ENCODE measurements around the gene SUSD1. TPM values are rescaled to one million over a fixed set of nuclear protein-coding genes. Genes with fewer than 3 reads are reported as not detected.

The SUSD1 gene
- total RNA-seq, 3 donors from 2014 or later: 18.8 to 43.8 (median 19.5) TPM

DNA sequence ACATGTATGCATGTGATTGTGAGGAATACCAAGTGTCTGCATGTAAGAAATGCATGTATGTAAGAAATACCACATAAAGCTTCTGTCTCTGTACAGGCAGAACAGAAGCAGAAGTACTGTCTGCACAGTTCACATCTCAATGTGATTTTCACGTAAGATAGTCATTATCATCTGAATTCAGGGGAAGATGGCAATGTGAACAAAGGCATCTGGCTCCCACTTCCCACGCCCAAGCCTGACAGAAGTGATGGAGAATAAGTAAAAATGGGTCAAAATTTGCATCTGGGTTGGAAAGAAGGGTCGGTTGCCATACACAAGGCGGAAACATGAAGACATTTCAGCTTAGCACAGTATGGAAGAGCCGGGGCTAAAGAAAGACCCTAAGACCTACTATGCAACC is 71.7 kb downstream of the SUSD1 start:
- H3K4me3 ChIP-seq: no peak overlapping the region
- intact Hi-C loops (cut with DNase I, micrococcal nuclease): no loop called here
- no peaks in the 10 kb centered on the region for H3K36me3 ChIP-seq (ENCODE audit: low read depth)
- TF ChIP-seq, protein P1, sequence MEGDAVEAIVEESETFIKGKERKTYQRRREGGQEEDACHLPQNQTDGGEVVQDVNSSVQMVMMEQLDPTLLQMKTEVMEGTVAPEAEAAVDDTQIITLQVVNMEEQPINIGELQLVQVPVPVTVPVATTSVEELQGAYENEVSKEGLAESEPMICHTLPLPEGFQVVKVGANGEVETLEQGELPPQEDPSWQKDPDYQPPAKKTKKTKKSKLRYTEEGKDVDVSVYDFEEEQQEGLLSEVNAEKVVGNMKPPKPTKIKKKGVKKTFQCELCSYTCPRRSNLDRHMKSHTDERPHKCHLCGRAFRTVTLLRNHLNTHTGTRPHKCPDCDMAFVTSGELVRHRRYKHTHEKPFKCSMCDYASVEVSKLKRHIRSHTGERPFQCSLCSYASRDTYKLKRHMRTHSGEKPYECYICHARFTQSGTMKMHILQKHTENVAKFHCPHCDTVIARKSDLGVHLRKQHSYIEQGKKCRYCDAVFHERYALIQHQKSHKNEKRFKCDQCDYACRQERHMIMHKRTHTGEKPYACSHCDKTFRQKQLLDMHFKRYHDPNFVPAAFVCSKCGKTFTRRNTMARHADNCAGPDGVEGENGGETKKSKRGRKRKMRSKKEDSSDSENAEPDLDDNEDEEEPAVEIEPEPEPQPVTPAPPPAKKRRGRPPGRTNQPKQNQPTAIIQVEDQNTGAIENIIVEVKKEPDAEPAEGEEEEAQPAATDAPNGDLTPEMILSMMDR (IDR thresholded peaks at IDR 0.05): no peak
- peaks cover 3% of the 10 kb centered on the region for H3K4me1 ChIP-seq (ENCODE audit: low read depth)
- no peak for ATAC-seq
- H3K9me3 ChIP-seq: no peaks in the 10 kb centered on the region
- DNase-seq: no peak

DNA sequence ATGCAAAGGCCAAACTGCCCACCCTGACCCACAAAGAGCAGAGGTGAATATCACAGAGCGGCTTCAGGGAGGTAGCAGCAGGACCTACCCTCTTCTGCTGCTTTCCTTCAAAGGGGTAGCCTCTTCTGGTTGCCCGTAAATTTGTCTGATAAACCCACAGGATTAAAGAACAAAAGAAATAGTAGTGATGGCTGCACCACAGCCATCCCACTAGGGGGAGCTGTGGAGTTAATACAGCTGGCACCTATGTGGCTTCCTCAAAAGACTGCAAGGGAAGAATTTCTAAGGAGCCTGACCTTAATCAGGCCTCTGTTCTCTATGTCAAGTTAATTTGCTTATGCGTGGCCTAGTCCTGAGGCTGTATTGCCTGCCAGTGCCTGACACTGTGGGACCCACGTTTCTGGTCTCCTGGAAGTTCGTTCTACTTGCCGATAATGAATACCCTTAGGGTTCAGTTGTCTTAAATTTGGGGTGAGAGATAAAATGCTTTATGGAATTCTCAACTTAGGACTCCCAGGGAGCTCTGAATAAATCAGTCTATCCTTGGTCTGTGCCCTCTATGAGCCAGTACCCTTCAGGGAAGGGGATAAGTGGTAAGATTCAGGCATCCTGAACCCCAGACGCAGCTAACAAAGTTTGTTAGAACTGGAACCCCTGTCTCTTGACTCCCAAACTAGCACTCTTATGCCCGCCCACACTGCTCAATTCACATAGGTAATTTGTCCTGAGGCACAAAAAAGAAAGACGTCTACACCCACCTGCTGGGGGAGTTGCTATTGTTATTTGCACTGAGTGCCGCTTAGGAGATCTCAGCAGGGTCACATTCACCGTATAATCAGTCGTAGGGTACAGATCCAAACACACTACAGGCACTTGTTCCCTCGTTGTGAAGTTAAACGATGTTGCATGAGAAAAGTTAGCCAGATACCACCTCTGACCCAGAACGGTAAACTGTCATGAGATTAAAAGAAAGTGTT is 77.1 kb downstream of the SUSD1 start:
- ATAC-seq: peak; percentile 91
- TF ChIP-seq, protein P1 (IDR thresholded peaks at IDR 0.05): peak; percentile 82
- peaks cover 5% of the 10 kb centered on the region for H3K4me1 ChIP-seq (ENCODE audit: low read depth)
- H3K36me3 ChIP-seq (ENCODE audit: low read depth): no peaks in the 10 kb centered on the region
- no peaks in the 10 kb centered on the region for H3K9me3 ChIP-seq
- DNase-seq: peak in 2 of 3 donors; percentile 54 to 78
- intact Hi-C loops (cut with DNase I, micrococcal nuclease): loop anchor here in 1 of 2 donors (10.0 kb wide), 1 partner anchor 257 kb away; no protein-coding TSS in a partner anchor
- H3K4me3 ChIP-seq: no peak overlapping the region

DNA sequence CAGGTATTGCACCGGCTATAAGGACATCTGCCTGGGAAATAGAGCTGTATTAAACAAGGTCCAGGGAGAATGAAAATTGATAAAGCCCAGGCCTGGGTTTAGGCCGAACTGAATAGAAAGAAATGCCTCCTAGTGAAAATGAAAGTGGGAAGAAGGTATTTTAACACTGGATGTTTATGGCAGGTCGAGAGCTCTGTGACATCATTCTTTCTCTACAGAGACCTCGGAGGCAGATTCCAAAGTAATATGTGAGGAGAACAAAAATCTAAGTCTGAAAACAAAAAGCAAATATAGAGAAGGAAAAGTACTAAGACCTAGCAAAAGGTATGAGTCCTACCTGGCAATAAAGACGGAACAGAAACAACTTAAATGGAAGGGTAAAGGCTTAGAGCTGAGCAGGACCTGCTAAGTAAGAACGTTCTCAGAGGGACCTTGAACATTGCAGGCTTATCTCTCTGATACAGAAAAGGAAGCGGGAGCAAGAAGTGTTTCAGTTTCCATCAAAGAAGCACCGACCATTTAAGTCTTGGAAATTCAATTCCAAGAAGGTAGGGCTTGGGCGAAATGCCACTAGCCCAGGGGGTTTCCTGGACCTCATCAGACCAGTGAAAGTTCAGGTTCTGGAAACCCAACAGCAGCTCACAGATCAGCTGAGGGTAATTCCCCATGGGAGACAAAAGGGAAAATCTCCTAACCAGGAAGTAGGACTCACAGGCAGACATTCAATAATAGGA is 80.0 kb downstream of the SUSD1 start:
- Histone ChIP-seq H3K4me3 (no peak overlapping the region), H3K9me3 (no peaks in the 10 kb centered on the region), H3K36me3 (ENCODE audit: low read depth) (no peaks in the 10 kb centered on the region), H3K4me1 (ENCODE audit: low read depth) (peaks cover 5% of the 10 kb centered on the region)
- TF ChIP-seq, protein P1 (IDR thresholded peaks at IDR 0.05): no peak
- no peak for DNase-seq
- ATAC-seq: peak; percentile 59
- intact Hi-C loops (cut with DNase I, micrococcal nuclease): loop anchor here (5.0 to 10.0 kb wide), 2 partner anchors 260 to 267 kb away; no protein-coding TSS in a partner anchor

DNA sequence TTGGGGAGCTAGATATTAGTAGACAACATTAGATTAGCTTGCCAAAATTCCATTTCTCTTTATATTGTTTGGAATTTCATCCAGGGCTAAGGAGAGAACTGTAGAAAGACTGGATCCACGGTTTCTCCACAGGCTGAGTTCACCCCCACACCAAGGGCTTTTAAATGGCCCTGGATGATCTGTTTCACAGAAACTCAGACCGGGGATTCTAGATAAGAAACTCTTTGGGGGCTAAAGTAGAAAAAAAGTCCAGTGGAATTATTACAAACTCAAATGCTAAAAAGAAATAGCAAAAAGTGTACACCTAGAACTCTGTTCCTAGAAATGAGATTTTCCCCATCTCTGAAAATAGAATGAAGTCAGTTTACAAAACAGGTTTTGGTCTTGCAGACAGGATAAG is 80.9 kb downstream of the SUSD1 start:
- ATAC-seq (no peak), DNase-seq (no peak)
- Histone ChIP-seq H3K4me1 (ENCODE audit: low read depth) (peaks cover 5% of the 10 kb centered on the region), H3K4me3 (no peak overlapping the region), H3K9me3 (no peaks in the 10 kb centered on the region), H3K36me3 (ENCODE audit: low read depth) (no peaks in the 10 kb centered on the region)
- TF ChIP-seq, protein P1 (IDR thresholded peaks at IDR 0.05): no peak
- intact Hi-C loops (cut with DNase I, micrococcal nuclease): loop anchor here (5.0 to 10.0 kb wide), 2 partner anchors 261 to 268 kb away; no protein-coding TSS in a partner anchor

DNA sequence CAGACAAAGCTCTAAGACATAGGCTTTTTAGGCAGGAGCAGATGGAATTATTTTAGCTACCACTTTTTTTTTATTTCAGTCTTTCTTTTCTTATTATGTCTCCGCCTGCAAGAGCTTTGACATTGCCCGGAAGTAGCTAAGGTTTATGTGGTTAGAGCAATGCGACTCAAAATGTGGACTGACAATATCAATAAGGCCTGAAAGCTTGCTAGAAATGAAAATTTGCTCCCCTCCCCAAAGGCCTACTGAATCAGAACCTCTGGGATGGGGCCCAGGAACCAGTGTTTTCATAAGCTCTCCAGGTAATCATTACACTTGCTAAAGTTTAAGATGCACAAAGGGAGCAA is 81.3 kb downstream of the SUSD1 start:
- TF ChIP-seq, protein P1 (IDR thresholded peaks at IDR 0.05): no peak
- Histone ChIP-seq H3K36me3 (ENCODE audit: low read depth) (no peaks in the 10 kb centered on the region), H3K4me3 (no peak overlapping the region), H3K9me3 (no peaks in the 10 kb centered on the region), H3K4me1 (ENCODE audit: low read depth) (peaks cover 5% of the 10 kb centered on the region)
- intact Hi-C loops (cut with DNase I, micrococcal nuclease): loop anchor here (5.0 to 10.0 kb wide), 2 partner anchors 261 to 268 kb away; no protein-coding TSS in a partner anchor
- ATAC-seq (no peak), DNase-seq (no peak)

All from mucosa of descending colon (tissue), 3 donors.